A549 (cell line): ENCODE data around the gene GCLC. TPM values are rescaled to one million over a fixed set of nuclear protein-coding genes. Genes with fewer than 3 reads are reported as not detected.

Source experiments
- ATAC-seq, 2 experiments: fragments of 200-7000 bp in 1 of 2; fragments of >200 bp in 1 of 2; cut with Nextera tagmentation in 1 of 2; cut with Tn5 transposase in 1 of 2; 3 replicates each; pipeline versions ENCODE4 v1.8.0 to v1.9.1; 2018 to 2020; ENCODE audit warnings: mild to moderate bottlenecking in 1 of 2, moderate library complexity in 1 of 2
- CTCF ChIA-PET: fragments of 300-600 bp; sonication (Branson Sonifier 250); formaldehyde crosslinking; extraction: SDS; loops from one replicate; lab custom pipeline; 2021; ENCODE audit warnings: antibody characterized with exemption, inconsistent platforms; lab: Yijun Ruan, JAX
- POLR2A ChIA-PET: fragments of 350-600 bp; formaldehyde crosslinking; extraction: SDS; loops from one replicate; lab custom pipeline; 2021; ENCODE audit warnings: antibody characterized with exemption, inconsistent platforms; lab: Yijun Ruan, JAX
- DNase-seq, 2 experiments: peaks; one replicate each; pipeline versions ENCODE4 v3.0.0 to v3.0.0-alpha.2; 2011 to 2016; ENCODE audit warnings: low read depth in 1 of 2, low spot score in 1 of 2
- FAIRE-seq: peaks from 2 replicates; lab custom pipeline; 2011; peaks lifted over from hg19 to GRCh38; lab: Jason Lieb, UNC
- H3K27ac ChIP-seq, 2 experiments: fragments of >200 bp; sonication (Bioruptor Twin); formaldehyde crosslinking; 3 replicates each; pipeline ENCODE4 v1.5.1; 2016 to 2017
- H3K4me1 ChIP-seq: fragments of >200 bp; sonication (Bioruptor Twin); formaldehyde crosslinking; 3 replicates; pipeline ENCODE4 v1.6.1; 2016
- H3K4me2 ChIP-seq: fragments of >200 bp; sonication (Bioruptor Twin); formaldehyde crosslinking; 3 replicates; pipeline ENCODE4 v1.6.1; 2016
- H3K4me3 ChIP-seq: fragments of >200 bp; sonication (Bioruptor Twin); formaldehyde crosslinking; 3 replicates; pipeline ENCODE4 v1.5.1; 2016
- H3K9me3 ChIP-seq: fragments of >200 bp; sonication (Bioruptor Twin); formaldehyde crosslinking; 3 replicates; pipeline ENCODE4 v1.6.1; 2016
- BHLHE40 ChIP-seq: IDR thresholded peaks from 2 replicates; pipeline ENCODE4 v1.6.1; 2012; ENCODE audit warnings: low read depth, low read length, inconsistent platforms
- CBX8 ChIP-seq: fragments of 200-600 bp; sonication (generic); IDR thresholded peaks from 2 replicates; pipeline ENCODE4 v1.6.1; 2016
- CEBPB ChIP-seq, 2 experiments: fragments of >200 bp in 1 of 2; sonication (Bioruptor Twin) in 1 of 2; formaldehyde crosslinking in 1 of 2; IDR thresholded peaks; 2 replicates each; pipeline ENCODE4 v1.6.1; 2012 to 2016
- CHD2 ChIP-seq: fragments of 150-350 bp; IDR thresholded peaks from 2 replicates; pipeline ENCODE4 v1.6.1; 2014; ENCODE audit warnings: low read length; ENCODE audit not compliant: partially characterized antibody
- EP300 ChIP-seq, 2 experiments: fragments of >200 bp; sonication (Bioruptor Twin); formaldehyde crosslinking; IDR thresholded peaks; 2 replicates in 1 of 2; 3 replicates in 1 of 2; pipeline ENCODE4 v1.6.1; 2016 to 2017
- ESRRA ChIP-seq: fragments of 150-350 bp; IDR thresholded peaks from 2 replicates; pipeline ENCODE4 v1.6.1; 2014; ENCODE audit warnings: mild to moderate bottlenecking, low read length, borderline replicate concordance
- FOSB ChIP-seq: fragments of 250-450 bp; sonication (Bioruptor Pico); IDR thresholded peaks from 2 replicates; pipeline ENCODE4 v1.5.0; 2020; ENCODE audit warnings: mild to moderate bottlenecking, moderate library complexity
- GATA3 ChIP-seq: IDR thresholded peaks from 2 replicates; pipeline ENCODE4 v1.6.1; 2012; ENCODE audit warnings: borderline replicate concordance
- HDAC2 ChIP-seq: fragments of 200-600 bp; sonication (generic); IDR thresholded peaks from 2 replicates; pipeline ENCODE4 v1.6.1; 2016
- HOXB13 ChIP-seq: fragments of 250-450 bp; sonication (Bioruptor Pico); IDR thresholded peaks from 2 replicates; pipeline ENCODE4 v1.5.0; 2020; ENCODE audit warnings: low read depth, mild to moderate bottlenecking, moderate library complexity
- JUN ChIP-seq, 2 experiments: fragments of >200 bp; sonication (Bioruptor Twin); formaldehyde crosslinking; IDR thresholded peaks; 2 replicates in 1 of 2; 3 replicates in 1 of 2; pipeline ENCODE4 v1.6.1; 2016 to 2017
- JUNB ChIP-seq: fragments of >200 bp; sonication (Bioruptor Twin); formaldehyde crosslinking; IDR thresholded peaks from 2 replicates; pipeline ENCODE4 v1.6.1; 2016
- MAFK ChIP-seq: fragments of 450-650 bp; IDR thresholded peaks from 2 replicates; pipeline ENCODE4 v1.6.1; 2014; ENCODE audit not compliant: partially characterized antibody
- MYC ChIP-seq: IDR thresholded peaks from 2 replicates; pipeline ENCODE4 v1.6.1; 2012; ENCODE audit warnings: mild to moderate bottlenecking, inconsistent platforms, low read length, improper control_type of control experiment, borderline replicate concordance
- NFE2L2 ChIP-seq: fragments of 150-350 bp; conservative IDR thresholded peaks from 2 replicates; pipeline ENCODE4 v1.6.1; 2014; ENCODE audit warnings: low read length
- NPAS2 ChIP-seq: fragments of 250-450 bp; sonication (Bioruptor Pico); IDR thresholded peaks from 2 replicates; pipeline ENCODE4 v1.8.0; 2022; ENCODE audit warnings: mild to moderate bottlenecking, moderate library complexity, borderline replicate concordance
- NR3C1 ChIP-seq: fragments of >200 bp; sonication (Bioruptor Twin); formaldehyde crosslinking; IDR thresholded peaks from 3 replicates; pipeline ENCODE4 v1.6.1; 2017
- PHF8 ChIP-seq: fragments of 200-600 bp; sonication (generic); IDR thresholded peaks from 2 replicates; pipeline ENCODE4 v1.6.1; 2016; ENCODE audit warnings: low read depth, mild to moderate bottlenecking, antibody characterized with exemption, moderate library complexity, borderline replicate concordance
- POLR2A ChIP-seq: IDR thresholded peaks from 2 replicates; pipeline ENCODE4 v1.6.1; 2012; ENCODE audit warnings: mild to moderate bottlenecking, low read length
- POLR2AphosphoS2 ChIP-seq: conservative IDR thresholded peaks from 2 replicates; pipeline ENCODE4 v1.6.1; 2012; ENCODE audit warnings: low read length, improper control_type of control experiment, inconsistent platforms
- RAD21 ChIP-seq, 2 experiments: fragments of >200 bp in 1 of 2; sonication (Bioruptor Twin) in 1 of 2; formaldehyde crosslinking in 1 of 2; IDR thresholded peaks in 1 of 2; conservative IDR thresholded peaks in 1 of 2; 2 replicates in 1 of 2; 3 replicates in 1 of 2; pipeline ENCODE4 v1.6.1; 2012 to 2018; ENCODE audit warnings: inconsistent platforms in 1 of 2
- RCOR1 ChIP-seq: fragments of 150-350 bp; IDR thresholded peaks from 2 replicates; pipeline ENCODE4 v1.6.1; 2014; ENCODE audit warnings: antibody characterized with exemption, low read length, low read depth
- TFCP2L1 ChIP-seq: fragments of 250-450 bp; sonication (Bioruptor Pico); IDR thresholded peaks from 2 replicates; pipeline ENCODE4 v1.5.0; 2021; ENCODE audit warnings: mild to moderate bottlenecking
- ZC3H11A ChIP-seq: fragments of 450-650 bp; IDR thresholded peaks from 2 replicates; pipeline ENCODE4 v1.6.1; 2014; ENCODE audit warnings: antibody characterized with exemption, mild to moderate bottlenecking
- ZFP36 ChIP-seq: fragments of 450-650 bp; IDR thresholded peaks from 2 replicates; pipeline ENCODE4 v1.6.1; 2014; ENCODE audit warnings: borderline replicate concordance; ENCODE audit not compliant: partially characterized antibody
- ZNF302 ChIP-seq: fragments of 250-450 bp; sonication (Bioruptor Pico); IDR thresholded peaks from 2 replicates; pipeline ENCODE4 v1.9.0; 2021; ENCODE audit warnings: inconsistent platforms, mild to moderate bottlenecking, moderate library complexity
- ZSCAN20 ChIP-seq: fragments of 250-450 bp; sonication (Bioruptor Pico); IDR thresholded peaks from 2 replicates; pipeline ENCODE4 v1.8.0; 2022; ENCODE audit warnings: mild to moderate bottlenecking, moderate library complexity
- WGBS: methylation state at CpG from one replicate; pipeline ENCODE4 v1.1.6; 2017; ENCODE audit errors: missing lambda C conversion rate; 5-methylcytosine and 5-hydroxymethylcytosine counted together
- polyA plus RNA-seq, 4 experiments: library from polyadenylated mRNA; depleted of rRNA in 3 of 4; stranded (reverse); fragments of >200 nt; fragmentation: RNase III in 1 of 4; extraction: RNeasy Plus Mini Kit Qiagen cat#74134 plus additional on column Dnase treatment in 1 of 4; gene quantifications; 2 replicates in 3 of 4; 3 replicates in 1 of 4; pipeline ENCODE4 v1.2.3, GENCODE V29; 2011 to 2017
- TF ChIP-seq, protein P1 (sequence below): fragments of >200 bp; sonication (Bioruptor Twin); formaldehyde crosslinking; IDR thresholded peaks from 2 replicates; pipeline ENCODE4 v1.6.1; 2016
- TF ChIP-seq, protein P2 (sequence below): IDR thresholded peaks from 2 replicates; pipeline ENCODE4 v1.6.1; 2012
- TF ChIP-seq, protein P3 (sequence below): fragments of 450-650 bp; IDR thresholded peaks from 2 replicates; pipeline ENCODE4 v1.6.1; 2014; ENCODE audit warnings: antibody characterized with exemption

The GCLC gene
- polyA plus RNA-seq, 2 of the 4 experiments (the other 2 are of a cell fraction), result 116 to 180 TPM

DNA sequence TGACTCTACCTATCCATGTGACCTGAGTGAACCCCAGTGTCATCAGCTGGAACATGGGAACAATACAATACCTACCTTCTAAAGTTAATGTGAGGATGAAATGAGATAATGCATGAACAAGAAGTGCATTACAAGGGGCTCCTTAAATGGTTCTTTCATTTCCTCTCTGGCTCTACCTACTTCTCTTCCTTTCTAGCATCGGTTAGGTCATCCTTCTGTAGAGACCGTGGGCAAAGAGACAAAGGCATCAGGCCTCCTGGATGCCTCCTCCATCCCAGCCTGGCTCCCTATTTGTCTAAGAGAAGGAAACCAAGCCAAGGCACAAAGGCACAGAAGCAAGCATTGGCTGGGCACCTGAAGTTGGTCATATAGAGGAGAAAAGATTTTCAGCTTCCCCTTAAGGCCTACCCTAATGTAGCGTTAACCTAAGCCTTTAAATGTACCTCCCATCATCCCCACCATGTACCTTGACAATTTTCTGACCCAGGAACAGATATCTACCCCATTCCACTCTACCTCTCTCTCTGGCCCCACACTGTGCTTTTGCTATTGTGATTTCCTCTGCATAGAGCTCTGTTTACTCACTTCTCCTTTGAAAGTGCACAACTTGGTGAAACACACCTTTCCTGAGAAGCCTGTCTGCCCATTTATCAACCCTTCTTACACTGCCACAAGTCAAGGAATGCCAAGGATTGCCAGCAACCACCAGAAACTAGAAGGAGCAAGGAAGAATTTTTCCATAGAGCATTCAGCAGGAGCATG, 86.6 kb downstream of the GCLC start:
- CTCF ChIA-PET, result interaction anchor here (1.6 to 2.6 kb wide), 2 partner anchors 26 to 286 kb away, joined by 4 to 10 read pairs; no protein-coding TSS in a partner anchor
- ATAC-seq (no peak), FAIRE-seq (no peak), DNase-seq (no peak)
- Histone ChIP-seq H3K4me1 (no peaks in the 10 kb centered on the region), H3K4me3 (no peak overlapping the region), H3K9me3 (0 out of 3 replicates have a peak, but pooled peaks cover 3% of the 10 kb centered on the region), H3K27ac (no peak overlapping the region), H3K4me2 (no peak overlapping the region)
- POLR2A ChIA-PET, result no interaction called here
- 59% methylated on average over 3 of the region's 3 CpGs for WGBS
- TF ChIP-seq BHLHE40, result no peak

DNA sequence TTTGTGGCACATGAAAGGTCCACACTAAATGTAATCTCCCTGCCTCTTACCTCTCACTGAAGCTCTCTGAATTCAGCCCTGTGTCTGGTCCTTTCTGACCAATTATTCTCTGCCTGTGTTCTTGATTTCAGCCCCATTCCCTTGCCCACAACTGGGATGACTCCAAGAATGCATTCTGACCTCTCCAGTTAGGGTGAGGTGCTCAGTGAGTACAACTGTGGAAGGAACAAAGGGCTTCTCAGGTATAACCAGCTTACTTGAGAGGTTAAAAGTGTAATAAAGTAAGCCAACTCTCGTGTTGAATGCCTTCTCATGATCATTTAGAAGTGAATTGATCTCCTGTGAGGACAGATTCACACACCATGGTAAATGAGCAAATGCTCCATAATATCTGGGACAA, 88.1 kb downstream of the GCLC start:
- TF ChIP-seq GATA3 (no peak), MYC (no peak), ZC3H11A (no peak), RCOR1 (no peak), FOSB (CRISPR knock-in tag) (no peak), TFCP2L1 (no peak), PHF8 (no peak), CEBPB (IDR thresholded peaks at IDR 0.05) (no peak), CBX8 (no peak), RAD21 (conservative IDR thresholded peaks at IDR 0.05 in 1 of 2, IDR thresholded peaks at IDR 0.05 in 1 of 2) (no peak), JUNB (no peak), HOXB13 (no peak)
- TF ChIP-seq, protein P1, sequence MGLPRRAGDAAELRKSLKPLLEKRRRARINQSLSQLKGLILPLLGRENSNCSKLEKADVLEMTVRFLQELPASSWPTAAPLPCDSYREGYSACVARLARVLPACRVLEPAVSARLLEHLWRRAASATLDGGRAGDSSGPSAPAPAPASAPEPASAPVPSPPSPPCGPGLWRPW, result no peak
- 0 out of 3 replicates have a peak, but pooled peaks cover 3% of the 10 kb centered on the region for H3K9me3 ChIP-seq
- H3K4me2 ChIP-seq, result no peak overlapping the region
- CTCF ChIA-PET, result interaction anchor here (1.1 to 2.6 kb wide), 2 partner anchors 28 to 285 kb away, joined by 3 to 10 read pairs; no protein-coding TSS in a partner anchor
- POLR2A ChIA-PET, result no interaction called here
- H3K4me1 ChIP-seq, result no peaks in the 10 kb centered on the region
- no peak for DNase-seq
- H3K27ac ChIP-seq, result no peak overlapping the region
- 7% methylated on average over 1 of the region's 1 CpG for WGBS
- no peak overlapping the region for H3K4me3 ChIP-seq
- no peak for ATAC-seq
- no peak for FAIRE-seq

DNA sequence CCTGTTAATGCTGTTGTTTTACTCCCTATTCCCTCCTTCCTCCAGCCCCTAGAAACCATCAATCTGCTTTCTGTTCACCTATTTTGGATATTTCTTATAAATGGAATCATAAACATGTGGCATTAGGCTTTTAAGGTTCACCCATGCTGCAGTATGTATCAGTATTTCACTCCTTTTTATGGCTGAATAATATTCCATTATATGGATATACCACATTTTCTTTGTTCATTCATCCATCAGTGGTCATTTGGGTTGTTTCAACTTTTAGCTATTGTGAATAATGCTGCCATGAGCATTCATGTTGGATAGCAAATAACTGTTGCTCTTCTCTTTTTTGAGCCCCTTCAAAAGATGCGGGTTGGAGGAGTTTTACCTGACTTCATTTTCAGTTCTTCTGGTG, 89.2 kb downstream of the GCLC start:
- ATAC-seq (no peak), DNase-seq (no peak), FAIRE-seq (no peak)
- Histone ChIP-seq H3K4me1 (no peaks in the 10 kb centered on the region), H3K4me3 (no peak overlapping the region), H3K9me3 (0 out of 3 replicates have a peak, but pooled peaks cover 3% of the 10 kb centered on the region), H3K27ac (no peak overlapping the region), H3K4me2 (no peak overlapping the region)
- ChIA-PET CTCF (no interaction called here), POLR2A (no interaction called here)
- TF ChIP-seq JUN (IDR thresholded peaks at IDR 0.05) (no peak), TFCP2L1 (no peak), RCOR1 (no peak), HDAC2 (no peak), NFE2L2 (no peak), ZNF302 (no peak), FOSB (CRISPR knock-in tag) (no peak), MYC (no peak), CHD2 (no peak), POLR2A (no peak), NPAS2 (no peak), ZC3H11A (no peak), EP300 (IDR thresholded peaks at IDR 0.05) (no peak), PHF8 (no peak)
- 92% methylated on average over 1 of the region's 1 CpG for WGBS

DNA sequence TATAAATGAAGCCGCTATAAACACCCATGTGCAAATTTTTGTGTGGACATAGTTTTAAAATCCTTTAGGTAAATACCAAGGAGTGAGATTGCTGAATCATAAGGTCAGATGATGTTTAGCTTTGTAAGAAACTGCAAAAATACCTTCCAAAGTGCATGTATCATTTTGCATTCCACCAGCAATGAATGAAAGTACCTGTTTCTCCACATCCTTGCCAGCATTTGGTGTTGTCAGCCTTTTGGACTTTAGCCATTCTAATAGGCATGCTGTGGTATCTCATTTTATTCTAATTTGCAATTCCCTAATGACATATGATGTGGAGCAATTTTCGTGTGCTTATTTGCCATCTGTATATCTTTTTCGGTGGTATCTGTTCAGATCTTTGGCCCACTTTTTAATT, 93.7 kb downstream of the GCLC start:
- POLR2A ChIA-PET, result no interaction called here
- ATAC-seq (no peak), FAIRE-seq (no peak), DNase-seq (no peak)
- H3K4me1 ChIP-seq, result no peaks in the 10 kb centered on the region
- WGBS, result 50% methylated on average over 3 of the region's 3 CpGs
- H3K9me3 ChIP-seq, result 0 out of 3 replicates have a peak, but pooled peaks cover 3% of the 10 kb centered on the region
- no peak overlapping the region for H3K4me3 ChIP-seq
- no peak overlapping the region for H3K27ac ChIP-seq
- CTCF ChIA-PET, result no interaction called here
- no peak overlapping the region for H3K4me2 ChIP-seq
- no peak for TF ChIP-seq NR3C1
- TF ChIP-seq, protein P2, sequence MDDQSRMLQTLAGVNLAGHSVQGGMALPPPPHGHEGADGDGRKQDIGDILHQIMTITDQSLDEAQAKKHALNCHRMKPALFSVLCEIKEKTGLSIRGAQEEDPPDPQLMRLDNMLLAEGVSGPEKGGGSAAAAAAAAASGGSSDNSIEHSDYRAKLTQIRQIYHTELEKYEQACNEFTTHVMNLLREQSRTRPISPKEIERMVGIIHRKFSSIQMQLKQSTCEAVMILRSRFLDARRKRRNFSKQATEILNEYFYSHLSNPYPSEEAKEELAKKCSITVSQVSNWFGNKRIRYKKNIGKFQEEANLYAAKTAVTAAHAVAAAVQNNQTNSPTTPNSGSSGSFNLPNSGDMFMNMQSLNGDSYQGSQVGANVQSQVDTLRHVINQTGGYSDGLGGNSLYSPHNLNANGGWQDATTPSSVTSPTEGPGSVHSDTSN, result no peak
- TF ChIP-seq NFE2L2, result no peak
- TF ChIP-seq ESRRA, result no peak
- no peak for TF ChIP-seq FOSB (CRISPR knock-in tag)
- TF ChIP-seq, protein P1, result no peak
- TF ChIP-seq ZFP36, result no peak
- TF ChIP-seq MAFK, result no peak
- no peak for TF ChIP-seq CEBPB (IDR thresholded peaks at IDR 0.05)
- no peak for TF ChIP-seq HOXB13
- TF ChIP-seq NPAS2, result no peak
- no peak for TF ChIP-seq POLR2AphosphoS2
- TF ChIP-seq, protein P3, sequence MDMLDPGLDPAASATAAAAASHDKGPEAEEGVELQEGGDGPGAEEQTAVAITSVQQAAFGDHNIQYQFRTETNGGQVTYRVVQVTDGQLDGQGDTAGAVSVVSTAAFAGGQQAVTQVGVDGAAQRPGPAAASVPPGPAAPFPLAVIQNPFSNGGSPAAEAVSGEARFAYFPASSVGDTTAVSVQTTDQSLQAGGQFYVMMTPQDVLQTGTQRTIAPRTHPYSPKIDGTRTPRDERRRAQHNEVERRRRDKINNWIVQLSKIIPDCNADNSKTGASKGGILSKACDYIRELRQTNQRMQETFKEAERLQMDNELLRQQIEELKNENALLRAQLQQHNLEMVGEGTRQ, result no peak
- no peak for TF ChIP-seq JUN (IDR thresholded peaks at IDR 0.05)
- no peak for TF ChIP-seq ZSCAN20 (CRISPR knock-in tag)
